AG04449 (cell line): Measurements from ENCODE around the gene TET1.
A peak's percentile ranks its signal among the peaks of the same experiment; 100 is the strongest.

Experiments
- CTCF ChIA-PET: fragments of 350-600 bp; formaldehyde crosslinking; extraction: SDS; loops from one replicate; lab custom pipeline; 2021; ENCODE audit warnings: antibody characterized with exemption; lab: Yijun Ruan, JAX
- POLR2A ChIA-PET: fragments of 400-600, 350-600 bp; formaldehyde crosslinking; extraction: SDS; loops from one replicate; lab custom pipeline; 2020; ENCODE audit warnings: antibody characterized with exemption, inconsistent platforms; lab: Yijun Ruan, JAX
- DNase-seq: peaks from one replicate; pipeline ENCODE4 v3.0.0-alpha.2; 2010; ENCODE audit warnings: low read depth, low spot score
- H3K4me3 ChIP-seq: 2 replicates; pipeline ENCODE4 v1.5.1; 2011; ENCODE audit warnings: low read depth, mild to moderate bottlenecking, control low read depth, low read length
- CTCF ChIP-seq: IDR thresholded peaks from one replicate; pipeline ENCODE4 v1.5.1; 2011; ENCODE audit warnings: mild to moderate bottlenecking, moderate library complexity, low read length, control low read depth, inconsistent platforms; ENCODE audit not compliant: insufficient read depth; ENCODE audit errors: missing control alignments

TET1 gene

DNA sequence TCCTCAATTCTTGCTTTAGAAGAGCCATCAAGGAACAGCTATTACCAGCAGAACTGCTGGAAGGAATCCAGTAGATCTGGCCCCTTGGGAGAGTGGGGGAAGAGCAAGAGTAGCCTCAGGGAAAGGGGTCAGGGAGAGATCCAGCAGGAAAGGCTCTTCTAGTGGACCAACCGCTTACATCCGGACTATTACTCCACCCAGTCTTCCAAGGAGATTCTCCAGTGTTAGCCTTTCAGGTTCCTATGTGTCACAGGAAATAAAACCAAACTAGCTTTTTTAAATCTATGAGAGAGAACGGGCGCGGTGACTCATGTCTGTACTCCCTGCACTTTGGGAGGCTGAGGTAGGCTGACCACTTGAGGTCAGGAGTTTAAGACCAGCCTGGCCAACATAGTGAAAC lies 34.3 kb downstream of the TET1 start:
- TF ChIP-seq CTCF = no peak
- ChIA-PET POLR2A (interaction anchor here (0.7 kb wide), 1 partner anchor 34 kb away, joined by 3 read pairs; the partner anchor contains the start of gene TET1), CTCF (interaction anchor here (2.5 kb wide), 1 partner anchor 13 kb away, joined by 5 read pairs; no protein-coding TSS in a partner anchor)
- DNase-seq = no peak
- no peak overlapping the region for H3K4me3 ChIP-seq

DNA sequence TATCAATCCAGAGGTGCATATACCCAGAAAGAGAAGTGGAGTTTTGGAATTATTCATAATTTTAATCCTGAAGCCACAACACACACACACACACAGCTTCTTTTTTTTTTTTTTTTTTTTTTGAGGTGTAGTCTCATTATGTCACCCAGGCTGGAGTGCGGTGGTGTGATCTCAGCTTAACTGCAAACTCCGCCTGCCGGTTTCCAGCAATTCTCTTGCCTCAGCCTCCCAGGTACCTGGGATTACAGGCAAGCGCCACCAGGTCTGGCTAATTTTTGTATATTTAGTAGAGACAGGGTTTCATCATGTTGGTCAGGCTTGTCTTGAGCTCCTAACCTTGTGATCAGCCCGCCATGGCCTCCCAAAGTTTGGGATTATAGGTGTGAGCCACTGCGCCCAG lies 35.4 kb downstream of the TET1 start:
- H3K4me3 ChIP-seq = no peak overlapping the region
- no peak for TF ChIP-seq CTCF
- no peak for DNase-seq
- ChIA-PET POLR2A (no interaction called here), CTCF (interaction anchor here (1.1 to 2.6 kb wide), 3 partner anchors 12 to 45 kb away, joined by 3 to 13 read pairs (median 5); no protein-coding TSS in a partner anchor)

- POLR2A ChIA-PET = no interaction called here
- TF ChIP-seq CTCF = no peak
- CTCF ChIA-PET = interaction anchor here (2.6 kb wide), 1 partner anchor 47 kb away, joined by 13 read pairs; no protein-coding TSS in a partner anchor
- H3K4me3 ChIP-seq = no peak overlapping the region
- DNase-seq = no peak
These were observed 37.3 kb downstream of the TET1 start for GRCh38 chr10:68597407-68597806.

GRCh38 chr10:68598978-68599770 lies 39.0 kb downstream of the TET1 start:
- ChIA-PET POLR2A (interaction anchor here (0.6 to 3.5 kb wide), 3 partner anchors 10 to 63 kb away, joined by 4 to 27 read pairs (median 4); partner anchors contain the start of gene TET1), CTCF (interaction anchor here (3.8 kb wide), 1 partner anchor 49 kb away, joined by 13 read pairs; no protein-coding TSS in a partner anchor)
- H3K4me3 ChIP-seq = peak overlapping the region; percentile 21
- peak; percentile 65 for DNase-seq
- no peak for TF ChIP-seq CTCF

GRCh38 chr10:68599771-68600040 lies 39.6 kb downstream of the TET1 start:
- H3K4me3 ChIP-seq = peak overlapping the region; percentile 58
- TF ChIP-seq CTCF = no peak
- POLR2A ChIA-PET = interaction anchor here (0.6 to 3.5 kb wide), 3 partner anchors 11 to 63 kb away, joined by 4 to 27 read pairs (median 4); partner anchors contain the start of gene TET1
- CTCF ChIA-PET = interaction anchor here (1.3 to 3.8 kb wide), 2 partner anchors 39 to 49 kb away, joined by 3 to 13 read pairs; no protein-coding TSS in a partner anchor
- DNase-seq = no peak
